ENCODE results near the gene GALNT6.

- TF ChIP-seq EZH2phosphoT487 (IDR thresholded peaks at IDR 0.05; ENCODE audit: borderline replicate concordance, low read length) (no peak), CTCF (IDR thresholded peaks at IDR 0.05; ENCODE audit: low read depth, low read length, poor library complexity, severe bottlenecking) (no peak)
These were observed 1.8 kb downstream of the GALNT6 start for GRCh38 chr12:51389302-51389999.

Data from DOHH2 (cell line).